ENCODE data around the gene ADRA1B.
A peak's percentile ranks its signal among the peaks of the same experiment; 100 is the strongest.
"Not testable (repeated sequence)": the region's sequence is repeated elsewhere in the genome, so short reads cannot be mapped to it uniquely, and the experiment has no call there.

The ADRA1B gene

DNA sequence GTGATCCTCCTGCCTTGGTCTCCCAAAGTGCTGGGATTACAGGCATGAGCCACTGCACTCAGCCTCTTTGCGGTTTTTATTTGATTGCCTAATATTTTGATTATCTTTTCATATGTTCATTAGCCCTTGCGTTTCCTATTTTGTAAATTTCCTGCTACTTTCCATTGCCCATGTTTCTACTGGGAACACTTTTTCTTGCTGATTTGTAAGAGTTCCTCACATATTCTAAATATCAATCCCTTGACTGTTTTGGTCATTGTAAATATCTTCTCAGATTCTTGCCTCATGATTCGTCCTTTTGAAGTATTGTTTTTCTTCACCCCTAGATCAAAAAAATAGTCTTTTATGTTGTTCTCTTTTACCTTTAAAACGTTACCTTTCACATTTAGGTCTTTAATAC, 54.8 kb downstream of the ADRA1B start:
- no peak for DNase-seq (ENCODE audit: low spot score)

DNA sequence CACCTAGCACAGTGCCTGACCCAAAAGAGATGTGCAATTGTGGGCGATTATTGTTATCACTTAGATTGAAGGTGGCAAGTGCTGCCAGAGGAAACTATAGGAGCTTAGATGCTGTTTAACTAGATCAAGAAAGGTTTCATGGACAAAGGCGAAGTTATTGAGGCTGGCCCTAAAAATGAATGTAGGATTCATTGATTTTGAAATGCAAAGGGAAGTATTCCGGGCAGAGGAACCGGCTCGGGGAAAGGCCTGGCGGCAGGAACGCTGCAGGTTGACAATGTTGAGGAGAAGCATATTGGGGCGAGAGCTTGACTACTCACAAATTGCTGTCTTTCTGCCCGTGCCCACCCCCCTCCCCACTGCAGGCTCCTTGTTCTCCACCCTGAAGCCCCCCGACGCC, 55.2 kb downstream of the ADRA1B start:
- no peak for DNase-seq (ENCODE audit: low spot score)

- DNase-seq (ENCODE audit: low spot score): peak; percentile 36
Observed at GRCh38 chr5:159971931-159972461, 55.7 kb downstream of the ADRA1B start.

DNA sequence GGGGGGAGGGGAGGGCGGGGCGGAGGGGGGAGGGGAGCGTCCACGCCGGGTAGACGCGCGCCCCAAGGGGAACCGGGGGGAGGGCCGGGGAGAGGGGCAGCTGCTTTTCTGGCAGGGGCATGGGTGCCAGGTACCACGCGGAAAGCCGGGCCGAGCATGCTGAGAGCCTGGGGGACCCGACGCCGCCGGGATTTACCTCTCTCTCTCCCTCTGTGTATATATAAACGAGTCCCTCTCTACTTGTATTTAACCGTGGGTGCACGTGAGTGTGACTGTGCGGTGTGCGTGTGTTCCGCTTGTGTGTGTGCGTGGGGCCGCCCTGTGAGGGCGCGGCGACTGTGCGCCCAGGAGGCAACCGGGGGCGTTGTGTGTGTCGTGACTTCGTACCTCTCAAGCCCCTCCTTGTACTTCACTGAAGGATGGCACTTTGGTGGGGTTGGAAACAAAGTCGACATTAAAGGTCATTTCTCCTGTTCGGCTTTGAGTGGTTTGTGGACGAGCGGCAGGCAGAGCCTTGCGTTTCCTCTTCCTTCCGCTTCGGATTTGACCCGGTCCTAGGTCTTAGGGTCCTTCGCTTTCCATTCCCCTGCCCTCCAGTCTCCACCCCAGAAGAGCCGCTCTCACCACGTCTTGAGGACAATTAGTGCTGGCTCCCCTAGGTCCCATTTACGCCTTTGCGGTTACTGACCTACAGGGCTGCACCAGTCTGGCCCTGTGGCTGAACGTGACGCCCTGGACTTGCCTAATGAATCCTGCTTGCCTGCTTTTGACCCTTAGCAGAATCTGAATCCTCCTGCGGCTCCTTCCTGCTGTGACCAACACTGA, 56.5 kb downstream of the ADRA1B start:
- no peak for DNase-seq (ENCODE audit: low spot score)

DNA sequence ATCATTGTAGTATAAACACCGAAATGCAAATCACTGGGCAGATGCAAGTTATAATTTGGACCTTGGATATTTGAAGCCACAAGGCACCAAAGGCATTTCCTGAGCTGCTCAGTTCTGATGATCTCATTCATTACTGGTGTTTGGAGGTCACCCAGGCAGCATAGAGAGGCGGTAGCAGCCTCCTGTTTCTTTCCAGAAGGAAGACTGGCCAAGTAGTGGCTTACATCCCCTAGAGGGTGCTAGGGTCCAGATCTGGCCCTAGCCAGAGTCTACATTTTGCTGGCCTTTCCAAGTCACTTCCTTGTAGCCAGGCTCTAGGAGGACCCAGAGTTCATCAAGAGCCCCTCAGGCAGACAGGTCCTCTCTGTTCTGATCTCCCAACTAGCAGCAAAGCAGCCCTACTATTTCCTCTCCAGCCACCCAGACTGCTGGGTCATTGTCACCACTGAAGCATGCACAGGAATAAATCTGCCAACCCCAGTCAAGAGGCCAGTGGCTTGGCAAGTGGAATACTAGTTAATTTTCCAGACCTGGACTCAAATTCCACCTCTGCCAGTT, 59.3 kb downstream of the ADRA1B start:
- peak; percentile 69 for DNase-seq (ENCODE audit: low spot score)

DNA sequence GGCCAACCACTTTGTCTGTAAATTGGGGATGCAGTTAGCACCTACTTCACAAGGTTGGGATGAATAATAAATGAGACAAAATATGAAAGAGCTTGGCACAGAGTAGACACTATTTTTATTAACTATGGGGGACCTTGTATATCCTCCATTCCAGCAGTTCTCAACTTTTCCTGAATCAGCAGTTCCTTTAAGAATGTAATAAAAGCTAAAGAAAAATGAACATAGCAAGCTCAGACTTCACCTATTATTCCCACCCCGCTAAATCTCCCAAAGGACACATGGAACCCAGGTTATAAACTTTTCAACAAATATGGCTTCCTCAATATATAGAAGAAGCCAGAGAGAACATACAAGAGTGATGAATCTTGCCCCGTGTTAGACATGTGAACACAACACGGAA, 60.6 kb downstream of the ADRA1B start:
- DNase-seq (ENCODE audit: low spot score): no peak

DNA sequence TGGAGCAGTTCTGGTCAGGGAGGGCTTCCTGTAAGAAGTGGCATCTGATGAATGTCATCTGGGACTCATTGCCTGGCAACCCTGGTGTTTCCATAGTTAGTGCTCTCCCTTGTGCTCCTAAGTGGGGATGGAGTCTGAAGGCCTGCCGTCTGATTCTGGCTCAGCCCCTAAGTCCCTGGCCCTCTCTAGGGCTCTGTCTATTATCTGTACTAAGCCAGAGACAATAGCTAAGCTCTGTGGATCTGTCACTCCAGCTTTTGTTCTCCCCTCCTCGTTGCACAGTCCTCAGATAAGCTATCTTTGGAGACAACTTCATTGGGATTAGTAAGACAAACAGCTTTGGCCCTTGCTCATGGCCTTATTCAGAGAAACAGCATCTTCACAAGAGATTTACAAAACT, 62.1 kb downstream of the ADRA1B start:
- no peak for DNase-seq (ENCODE audit: low spot score)

DNA sequence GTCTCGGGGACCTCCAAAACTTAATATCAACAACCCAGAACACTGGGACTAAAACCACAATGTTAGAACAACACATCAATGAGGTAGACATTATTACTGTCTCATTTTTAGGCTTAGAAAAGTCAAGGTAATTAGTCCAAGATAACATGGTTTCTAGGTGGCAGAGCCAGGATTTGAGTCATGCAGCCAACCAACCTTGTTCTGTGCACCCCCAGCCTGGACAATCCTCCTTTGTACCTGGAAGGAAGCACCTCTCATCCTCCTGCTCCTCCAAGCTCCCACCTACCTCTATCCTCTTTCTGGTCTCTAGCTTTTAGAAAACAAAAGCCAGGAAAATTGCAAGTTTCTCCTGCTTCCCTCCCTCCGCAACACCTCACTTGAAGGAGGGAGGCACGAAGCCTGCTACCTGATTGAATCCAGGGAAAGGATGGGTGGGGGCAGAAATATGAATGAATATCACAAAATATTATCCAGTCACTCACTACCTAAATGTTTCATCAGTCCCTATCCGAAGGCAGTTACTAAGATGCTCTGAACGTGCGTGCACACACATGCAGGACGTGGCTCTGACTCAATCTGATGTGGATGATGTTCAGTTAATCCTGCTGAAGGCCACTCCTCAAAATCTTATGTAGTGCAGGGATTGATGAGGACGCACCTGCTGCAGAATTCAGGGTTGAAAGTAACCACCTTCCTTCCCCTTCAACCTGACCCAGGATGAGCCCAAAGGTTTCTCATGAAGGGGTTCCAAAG, 66.3 kb downstream of the ADRA1B start:
- no peak for DNase-seq (ENCODE audit: low spot score)

DNA sequence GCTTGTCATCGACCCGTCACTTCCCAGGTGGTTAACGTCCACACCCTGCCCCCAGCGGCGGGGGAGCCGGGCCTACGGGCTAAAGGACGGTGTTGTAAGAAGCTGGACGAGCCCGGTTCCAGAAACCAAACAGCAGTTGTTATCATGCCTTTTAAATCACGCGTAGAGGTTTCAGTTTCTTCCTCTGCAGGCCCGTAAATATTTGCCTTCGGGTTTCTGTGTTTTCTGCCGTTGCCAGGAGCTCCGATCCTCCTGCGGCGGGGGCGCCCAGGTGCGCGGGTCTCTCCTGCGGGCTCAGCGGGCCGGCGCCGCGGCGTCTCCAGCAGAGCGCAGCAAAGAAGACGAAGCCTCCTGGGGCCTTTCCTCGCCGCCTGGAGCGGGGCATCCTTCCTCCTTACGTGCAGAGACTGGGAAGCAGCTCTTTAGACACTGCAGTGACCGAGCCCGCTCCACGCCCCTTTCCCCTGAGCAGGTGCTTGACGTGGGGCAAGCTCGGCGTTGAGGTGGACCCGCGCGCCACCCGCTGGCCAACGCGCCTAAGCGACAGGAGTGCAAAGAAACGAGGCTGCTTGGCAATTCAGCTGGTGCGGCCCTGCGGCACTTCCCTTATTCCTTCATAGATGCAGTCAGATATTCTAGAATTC, 70.9 kb downstream of the ADRA1B start:
- DNase-seq (ENCODE audit: low spot score): peak; percentile 90

DNA sequence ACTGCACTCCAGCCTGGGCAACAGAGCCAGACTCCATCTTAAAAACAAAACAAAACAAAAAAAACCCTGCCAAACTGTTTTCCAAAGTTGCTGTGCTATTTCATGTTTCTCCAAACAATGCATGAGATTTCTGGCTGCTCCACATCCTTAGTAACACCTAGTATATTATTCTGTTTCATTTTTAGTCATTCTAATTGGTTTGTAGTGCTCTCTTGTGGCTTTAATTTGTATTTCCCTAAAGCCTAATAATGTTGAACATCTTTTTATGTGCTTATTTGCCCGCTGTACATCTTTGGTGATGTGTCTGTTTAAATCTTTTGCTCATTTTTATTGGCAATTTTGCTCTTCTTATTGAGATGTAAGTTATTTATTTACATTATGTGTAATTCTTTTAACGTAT, 74.2 kb downstream of the ADRA1B start:
- DNase-seq (ENCODE audit: low spot score): peak; percentile 20

DNA sequence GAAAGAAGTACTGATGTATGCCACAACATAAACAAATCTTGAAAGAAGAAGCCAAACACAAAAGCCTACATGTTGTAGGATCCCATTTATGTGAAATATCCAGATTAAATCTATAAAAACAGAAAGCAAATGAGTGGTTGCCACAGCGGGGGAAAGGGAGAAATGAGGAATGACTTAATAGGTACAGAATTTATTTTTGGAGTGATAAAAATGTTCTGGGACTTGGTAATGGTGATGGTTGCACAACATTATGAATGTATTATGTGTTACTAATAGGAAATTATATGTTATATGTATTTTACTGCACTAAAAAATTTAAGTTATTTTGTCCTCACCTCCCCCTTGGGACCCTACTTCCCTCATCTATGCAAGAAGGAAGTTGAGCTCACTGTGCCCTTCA, 76.3 kb downstream of the ADRA1B start:
- no peak for DNase-seq (ENCODE audit: low spot score)

DNA sequence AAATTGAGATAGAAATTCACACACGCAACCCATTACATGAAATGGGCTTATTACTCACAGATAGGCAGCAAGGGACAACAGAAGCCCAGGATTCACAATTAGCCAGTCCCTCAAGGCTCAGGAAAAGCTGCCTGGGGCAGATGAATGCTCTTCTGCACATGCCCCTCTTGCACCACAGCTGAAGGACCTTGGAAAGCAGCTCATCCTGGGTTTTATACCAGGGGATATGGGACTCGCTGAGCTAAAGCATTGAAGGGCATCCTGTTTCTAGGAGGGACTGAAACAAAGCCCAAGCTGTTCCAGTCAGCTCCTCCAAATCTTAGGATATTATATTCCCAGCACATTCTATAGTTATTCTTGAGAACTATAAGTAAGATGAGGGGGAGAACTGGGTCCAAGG, 76.9 kb downstream of the ADRA1B start:
- no peak for DNase-seq (ENCODE audit: low spot score)

- DNase-seq (ENCODE audit: low spot score): no peak
Observed at GRCh38 chr5:159995907-159996306, 79.6 kb downstream of the ADRA1B start.

- no peak for DNase-seq (ENCODE audit: low spot score)
Observed at GRCh38 chr5:160001457-160001856, 85.2 kb downstream of the ADRA1B start.

GRCh38 chr5:160007514-160007913, 91.2 kb downstream of the ADRA1B start:
- DNase-seq (ENCODE audit: low spot score): no peak

DNA sequence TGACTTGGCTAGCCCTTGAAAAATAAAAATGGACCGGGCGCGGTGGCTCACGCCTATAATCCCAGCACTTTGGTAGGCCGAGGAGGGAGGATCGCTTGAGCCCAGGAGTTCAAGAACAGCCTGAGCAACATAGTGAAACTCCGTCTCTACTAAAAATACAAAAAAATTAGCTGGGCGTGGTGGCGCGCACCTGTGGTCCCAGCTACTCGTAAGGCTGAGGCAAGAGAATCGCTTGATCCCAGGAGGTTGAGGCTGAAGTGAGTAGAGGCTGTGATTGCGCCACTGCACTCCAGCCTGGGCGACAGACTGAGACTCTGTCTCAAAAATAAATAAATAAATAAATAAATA, 92.2 kb downstream of the ADRA1B start:
- not testable (repeated sequence) for DNase-seq (ENCODE audit: low spot score)

GRCh38 chr5:160008877-160009590, 92.8 kb downstream of the ADRA1B start, which contains the start of gene TTC1:
Gene TTC1 (plus strand): TSS chr5:160009139. CDS start chr5:160010529, 1,390 bp downstream.
- DNase-seq (ENCODE audit: low spot score): peak; percentile 99

GRCh38 chr5:160009591-160009989, 93.3 kb downstream of the ADRA1B start:
- DNase-seq (ENCODE audit: low spot score): no peak

DNA sequence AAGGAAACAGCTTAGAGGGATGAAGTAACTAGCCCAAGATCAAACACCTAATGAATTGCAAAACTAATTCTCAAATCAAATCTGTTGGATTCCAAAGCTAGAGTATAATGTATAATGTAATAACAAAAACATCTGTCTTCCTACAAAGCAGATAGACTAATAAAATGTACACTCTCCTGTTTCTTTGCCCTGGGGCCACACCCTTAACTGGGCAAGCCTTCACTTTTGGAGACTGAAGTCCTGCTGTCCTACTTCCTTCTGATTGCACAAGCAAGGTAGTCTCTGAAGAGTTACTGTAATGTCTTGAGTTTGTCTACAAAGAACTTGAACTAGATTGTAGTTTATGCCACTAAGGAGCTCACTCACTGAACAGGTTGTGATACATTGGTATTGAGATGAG, 95.2 kb downstream of the ADRA1B start:
- no peak for DNase-seq (ENCODE audit: low spot score)

- not testable (repeated sequence) for DNase-seq (ENCODE audit: low spot score)
Observed at GRCh38 chr5:160014197-160014596, 97.9 kb downstream of the ADRA1B start.

GRCh38 chr5:160018945-160019625, 102.8 kb downstream of the ADRA1B start:
- DNase-seq (ENCODE audit: low spot score): no peak
